GM21447 (cell line): ENCODE data around the gene HAGH.

ENCODE experiments used
- ATAC-seq: cut with Tn5 transposase; IDR thresholded peaks from one replicate; pipeline ENCODE4 v1.9.1; 2021; ENCODE audit not compliant: unreplicated experiment

Gene HAGH

GRCh38 chr16:1775846-1776671, 50.6 kb downstream of the HAGH start:
- no peak for ATAC-seq

GRCh38 chr16:1775006-1775845, 51.4 kb downstream of the HAGH start:
- no peak for ATAC-seq

GRCh38 chr16:1774448-1774780, 52.2 kb downstream of the HAGH start:
- ATAC-seq: no peak

- ATAC-seq: no peak
Measured at GRCh38 chr16:1773703-1774447, 52.8 kb downstream of the HAGH start.

- peak; percentile 33 for ATAC-seq
Measured at GRCh38 chr16:1772908-1773702, 53.5 kb downstream of the HAGH start, which contains the start of gene MRPS34. MRPS34 (minus strand) TSS chr16:1773134; CDS start chr16:1773119, 15 bp downstream.

- ATAC-seq: no peak
Measured at GRCh38 chr16:1772362-1772907, 54.2 kb downstream of the HAGH start, which contains the start of gene EME2. EME2 (plus strand) TSS chr16:1772810; CDS start chr16:1773228, 418 bp downstream.

GRCh38 chr16:1771864-1772361, 54.7 kb downstream of the HAGH start:
- ATAC-seq: no peak

GRCh38 chr16:1771188-1771863, 55.3 kb downstream of the HAGH start, which contains the start of gene NME3:
NME3 (minus strand) TSS chr16:1771543; CDS start chr16:1771534, 9 bp downstream.
- ATAC-seq: no peak

- ATAC-seq: no peak
Measured at GRCh38 chr16:1770328-1771187, 56.1 kb downstream of the HAGH start.

- no peak for ATAC-seq
Measured at GRCh38 chr16:1769402-1770300, 57.0 kb downstream of the HAGH start.

GRCh38 chr16:1768767-1769401, 57.7 kb downstream of the HAGH start:
- ATAC-seq: no peak

GRCh38 chr16:1768061-1768766, 58.4 kb downstream of the HAGH start:
- no peak for ATAC-seq

- no peak for ATAC-seq
Measured at GRCh38 chr16:1767116-1767994, 59.3 kb downstream of the HAGH start.

- ATAC-seq: no peak
Measured at GRCh38 chr16:1766701-1767100, 59.9 kb downstream of the HAGH start.

- no peak for ATAC-seq
Measured at GRCh38 chr16:1766231-1766630, 60.4 kb downstream of the HAGH start.
